BJ (cell line): Measurements from ENCODE around the gene ATF7. TPM values are rescaled to one million over a fixed set of nuclear protein-coding genes. Genes with fewer than 3 reads are reported as not detected.

Experiments used
- CTCF ChIA-PET: fragments of 350-600 bp; formaldehyde crosslinking; extraction: SDS; loops from one replicate; lab custom pipeline; 2021; ENCODE audit warnings: antibody characterized with exemption, inconsistent platforms; lab: Yijun Ruan, JAX
- POLR2A ChIA-PET: fragments of 300-600 bp; sonication (Branson Sonifier 250); formaldehyde crosslinking; extraction: SDS; loops from one replicate; lab custom pipeline; 2021; ENCODE audit warnings: antibody characterized with exemption; lab: Charles Lee
- DNase-seq: peaks from one replicate; pipeline ENCODE4 v3.0.0-alpha.2; 2011; ENCODE audit warnings: low read depth
- H3K27me3 ChIP-seq: 2 replicates; pipeline ENCODE4 v1.6.0; 2011; ENCODE audit warnings: low read length; ENCODE audit not compliant: control insufficient read depth, insufficient read depth
- H3K36me3 ChIP-seq: 2 replicates; pipeline ENCODE4 v1.5.1; 2011; ENCODE audit warnings: low read length; ENCODE audit not compliant: control insufficient read depth, insufficient read depth
- H3K4me3 ChIP-seq: 2 replicates; pipeline ENCODE4 v1.5.1; 2011; ENCODE audit warnings: low read depth, mild to moderate bottlenecking, control low read depth, low read length
- polyA plus RNA-seq: library from polyadenylated mRNA; depleted of rRNA; stranded (reverse); fragments of >200 nt; gene quantifications from 2 replicates; pipeline ENCODE4 v1.2.3, GENCODE V29; 2011
- TF ChIP-seq, protein P1 (sequence below): IDR thresholded peaks from 2 replicates; pipeline ENCODE4 v1.5.1; 2011; ENCODE audit warnings: low read depth, mild to moderate bottlenecking, control low read depth, inconsistent platforms, low read length, moderate library complexity; ENCODE audit not compliant: insufficient read depth

ATF7 gene
- polyA plus RNA-seq, 1 experiment, result 21.8 TPM

- no peak for DNase-seq
- ChIA-PET CTCF (interaction anchor here (1.0 to 1.1 kb wide), 2 partner anchors 10 to 12 kb away, joined by 3 to 4 read pairs; no protein-coding TSS in a partner anchor), POLR2A (no interaction called here)
- Histone ChIP-seq H3K4me3 (no peak overlapping the region), H3K36me3 (peaks cover 63% of the 10 kb centered on the region), H3K27me3 (no peaks in the 10 kb centered on the region)
- TF ChIP-seq, protein P1, sequence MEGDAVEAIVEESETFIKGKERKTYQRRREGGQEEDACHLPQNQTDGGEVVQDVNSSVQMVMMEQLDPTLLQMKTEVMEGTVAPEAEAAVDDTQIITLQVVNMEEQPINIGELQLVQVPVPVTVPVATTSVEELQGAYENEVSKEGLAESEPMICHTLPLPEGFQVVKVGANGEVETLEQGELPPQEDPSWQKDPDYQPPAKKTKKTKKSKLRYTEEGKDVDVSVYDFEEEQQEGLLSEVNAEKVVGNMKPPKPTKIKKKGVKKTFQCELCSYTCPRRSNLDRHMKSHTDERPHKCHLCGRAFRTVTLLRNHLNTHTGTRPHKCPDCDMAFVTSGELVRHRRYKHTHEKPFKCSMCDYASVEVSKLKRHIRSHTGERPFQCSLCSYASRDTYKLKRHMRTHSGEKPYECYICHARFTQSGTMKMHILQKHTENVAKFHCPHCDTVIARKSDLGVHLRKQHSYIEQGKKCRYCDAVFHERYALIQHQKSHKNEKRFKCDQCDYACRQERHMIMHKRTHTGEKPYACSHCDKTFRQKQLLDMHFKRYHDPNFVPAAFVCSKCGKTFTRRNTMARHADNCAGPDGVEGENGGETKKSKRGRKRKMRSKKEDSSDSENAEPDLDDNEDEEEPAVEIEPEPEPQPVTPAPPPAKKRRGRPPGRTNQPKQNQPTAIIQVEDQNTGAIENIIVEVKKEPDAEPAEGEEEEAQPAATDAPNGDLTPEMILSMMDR, result no peak
These were observed 161.3 kb downstream of the ATF7 start for GRCh38 chr12:53464685-53465418.

DNA sequence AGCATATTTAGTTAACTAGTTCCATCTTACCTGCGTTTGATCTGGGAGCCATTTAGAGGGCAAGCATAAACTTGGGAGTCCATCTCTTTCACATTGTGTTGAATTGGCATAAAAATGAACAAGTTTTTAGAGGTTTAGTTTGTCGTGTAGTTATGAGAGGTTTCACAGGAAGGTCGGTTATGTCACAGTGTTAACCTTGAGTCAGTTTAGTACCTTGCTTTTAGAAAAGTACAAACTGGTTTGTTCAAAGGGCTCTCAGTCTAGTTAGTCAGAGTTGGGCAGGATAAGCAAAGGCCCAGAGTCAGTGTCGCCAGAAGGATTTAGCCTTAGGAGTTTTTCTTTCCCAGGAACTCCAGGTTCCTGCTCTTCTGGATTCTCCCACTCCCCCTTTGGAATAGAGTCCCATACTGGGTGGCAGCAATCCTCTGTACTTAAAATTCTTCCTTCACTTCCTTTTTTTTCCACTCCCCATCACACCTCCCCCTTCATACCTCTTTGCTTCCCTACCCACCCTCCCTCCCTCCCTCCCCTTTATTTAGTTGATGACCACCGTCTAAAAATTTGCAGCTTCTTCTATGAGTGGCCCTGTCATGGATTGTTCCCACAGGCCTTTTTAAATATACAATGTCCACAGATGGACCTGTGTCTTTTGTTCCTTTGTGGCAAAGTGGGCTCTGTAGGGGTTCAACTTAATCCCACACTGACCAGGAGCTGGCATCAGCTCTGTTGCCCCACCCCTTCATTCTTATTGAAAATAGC lies 162.2 kb downstream of the ATF7 start:
- Histone ChIP-seq H3K36me3 (peaks cover 62% of the 10 kb centered on the region), H3K27me3 (no peaks in the 10 kb centered on the region), H3K4me3 (no peak overlapping the region)
- TF ChIP-seq, protein P1, result no peak
- no peak for DNase-seq
- ChIA-PET POLR2A (no interaction called here), CTCF (interaction anchor here (1.0 to 1.1 kb wide), 2 partner anchors 10 to 13 kb away, joined by 3 to 4 read pairs; no protein-coding TSS in a partner anchor)

DNA sequence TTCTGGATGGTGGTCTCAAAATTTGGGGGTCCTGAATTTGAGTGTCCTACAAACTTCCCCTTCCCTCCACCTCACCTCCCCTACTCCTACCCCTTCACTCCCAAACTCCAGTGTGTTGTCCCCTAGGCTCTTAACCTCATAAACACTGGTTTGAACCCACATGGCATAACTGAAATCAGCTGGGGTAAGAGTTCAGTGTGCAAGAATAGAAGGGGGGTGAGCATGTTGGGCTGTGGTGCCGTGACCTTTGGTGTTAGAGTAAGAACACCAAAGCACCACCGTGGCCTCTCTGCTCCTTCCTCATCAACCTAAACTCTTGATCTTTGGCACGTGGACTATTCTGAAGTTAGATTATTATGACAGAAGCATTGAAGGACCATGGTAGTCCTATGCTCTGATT lies 163.2 kb downstream of the ATF7 start:
- no peak for DNase-seq
- CTCF ChIA-PET, result no interaction called here
- Histone ChIP-seq H3K27me3 (no peaks in the 10 kb centered on the region), H3K4me3 (no peak overlapping the region), H3K36me3 (peaks cover 58% of the 10 kb centered on the region)
- POLR2A ChIA-PET, result no interaction called here
- TF ChIP-seq, protein P1, result no peak

DNA sequence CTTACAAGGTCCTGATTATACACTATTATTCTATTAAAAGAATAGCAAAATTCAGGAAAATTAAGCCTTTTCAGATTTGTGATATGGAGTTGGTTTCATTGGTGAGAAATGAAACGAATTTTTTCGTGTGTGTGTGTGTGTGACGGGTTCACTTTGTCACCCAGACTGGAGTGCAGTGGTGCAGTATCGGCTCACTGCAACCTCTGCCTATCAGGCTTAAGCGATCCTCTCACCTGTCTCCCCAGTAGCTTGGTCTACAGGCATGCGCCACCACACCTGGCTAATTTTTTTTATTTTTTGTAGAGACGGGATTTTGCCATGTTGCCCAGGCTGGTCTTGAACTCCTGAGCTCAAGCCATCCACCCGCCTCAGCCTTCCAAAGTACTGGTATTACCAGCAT lies 164.6 kb downstream of the ATF7 start:
- CTCF ChIA-PET, result interaction anchor here (0.7 to 1.1 kb wide), 3 partner anchors 9 to 20 kb away, joined by 3 to 4 read pairs (median 3); no protein-coding TSS in a partner anchor
- H3K27me3 ChIP-seq, result no peaks in the 10 kb centered on the region
- H3K4me3 ChIP-seq, result no peak overlapping the region
- TF ChIP-seq, protein P1, result no peak
- POLR2A ChIA-PET, result no interaction called here
- H3K36me3 ChIP-seq, result peaks cover 57% of the 10 kb centered on the region
- DNase-seq, result no peak

GRCh38 chr12:53461059-53461458 lies 165.1 kb downstream of the ATF7 start:
- POLR2A ChIA-PET, result no interaction called here
- CTCF ChIA-PET, result interaction anchor here (0.9 to 1.1 kb wide), 2 partner anchors 8 to 15 kb away, joined by 3 to 4 read pairs; no protein-coding TSS in a partner anchor
- TF ChIP-seq, protein P1, result no peak
- H3K27me3 ChIP-seq, result no peaks in the 10 kb centered on the region
- peaks cover 56% of the 10 kb centered on the region for H3K36me3 ChIP-seq
- no peak overlapping the region for H3K4me3 ChIP-seq
- no peak for DNase-seq
